HG03432 (cell line): ENCODE data around the gene ATOH1.
A peak's percentile ranks its signal among the peaks of the same experiment; 100 is the strongest.

Source experiments
- ATAC-seq: cut with Tn5 transposase; IDR thresholded peaks from one replicate; pipeline ENCODE4 v1.9.1; 2021; ENCODE audit warnings: mild to moderate bottlenecking, moderate library complexity; ENCODE audit not compliant: unreplicated experiment

Gene ATOH1

DNA sequence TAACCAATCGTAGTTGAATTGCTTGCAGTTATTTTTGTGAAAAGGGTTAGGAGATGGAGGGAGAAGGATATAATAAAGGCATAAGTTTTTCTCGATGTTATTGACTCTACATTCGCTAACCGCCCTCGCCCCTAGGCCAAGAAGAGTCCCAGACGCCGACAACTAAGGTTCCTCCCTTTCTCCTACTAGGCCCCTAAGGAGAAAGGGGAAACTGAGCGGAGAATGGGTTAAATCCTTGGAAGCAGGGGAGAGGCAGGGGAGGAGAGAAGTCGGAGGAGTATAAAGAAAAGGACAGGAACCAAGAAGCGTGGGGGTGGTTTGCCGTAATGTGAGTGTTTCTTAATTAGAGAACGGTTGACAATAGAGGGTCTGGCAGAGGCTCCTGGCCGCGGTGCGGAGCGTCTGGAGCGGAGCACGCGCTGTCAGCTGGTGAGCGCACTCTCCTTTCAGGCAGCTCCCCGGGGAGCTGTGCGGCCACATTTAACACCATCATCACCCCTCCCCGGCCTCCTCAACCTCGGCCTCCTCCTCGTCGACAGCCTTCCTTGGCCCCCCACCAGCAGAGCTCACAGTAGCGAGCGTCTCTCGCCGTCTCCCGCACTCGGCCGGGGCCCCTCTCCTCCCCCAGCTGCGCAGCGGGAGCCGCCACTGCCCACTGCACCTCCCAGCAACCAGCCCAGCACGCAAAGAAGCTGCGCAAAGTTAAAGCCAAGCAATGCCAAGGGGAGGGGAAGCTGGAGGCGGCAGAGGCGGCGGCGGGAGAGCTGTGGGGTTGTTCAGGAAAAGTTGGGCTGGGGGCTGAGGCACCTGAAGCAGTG is 5.9 kb downstream of the ATOH1 start:
- no peak for ATAC-seq

DNA sequence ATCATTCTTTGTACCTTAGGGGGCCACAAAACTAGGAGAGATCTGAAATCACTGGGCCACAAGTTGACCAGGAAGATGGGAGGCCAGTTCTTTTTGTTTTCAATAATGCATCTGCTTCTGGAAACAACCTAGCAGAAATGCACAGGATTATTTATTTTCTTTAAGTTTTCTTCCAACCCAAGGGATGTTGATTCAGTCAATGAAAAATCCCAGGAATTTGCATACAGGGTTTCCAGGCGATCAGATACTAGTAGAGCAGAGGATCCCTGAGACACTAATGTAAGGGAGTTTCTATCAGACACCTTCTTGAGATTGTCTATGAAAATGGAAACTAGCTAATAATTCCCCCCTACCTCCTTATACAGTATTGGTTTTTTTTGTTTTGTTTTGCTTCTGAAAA is 7.4 kb downstream of the ATOH1 start:
- no peak for ATAC-seq

DNA sequence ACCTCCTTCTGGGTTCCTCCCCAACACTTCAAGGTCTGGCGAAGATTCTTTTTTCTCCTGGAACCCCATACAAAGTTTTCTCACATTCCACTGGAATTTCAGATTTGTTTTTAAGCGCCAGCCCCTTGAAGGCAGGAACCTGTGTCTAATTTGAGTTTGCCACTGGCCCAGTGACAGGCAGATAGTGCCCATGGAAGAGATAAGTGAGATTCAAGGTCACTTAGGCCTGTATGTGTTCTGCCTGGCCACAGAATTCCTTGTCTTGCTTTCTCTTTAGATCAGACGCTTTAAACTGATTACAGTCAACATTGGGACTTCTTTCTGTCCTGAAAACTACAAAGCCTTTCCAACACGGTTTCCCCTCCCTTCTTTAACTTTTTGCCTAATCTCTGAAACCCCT is 11.2 kb downstream of the ATOH1 start:
- no peak for ATAC-seq

DNA sequence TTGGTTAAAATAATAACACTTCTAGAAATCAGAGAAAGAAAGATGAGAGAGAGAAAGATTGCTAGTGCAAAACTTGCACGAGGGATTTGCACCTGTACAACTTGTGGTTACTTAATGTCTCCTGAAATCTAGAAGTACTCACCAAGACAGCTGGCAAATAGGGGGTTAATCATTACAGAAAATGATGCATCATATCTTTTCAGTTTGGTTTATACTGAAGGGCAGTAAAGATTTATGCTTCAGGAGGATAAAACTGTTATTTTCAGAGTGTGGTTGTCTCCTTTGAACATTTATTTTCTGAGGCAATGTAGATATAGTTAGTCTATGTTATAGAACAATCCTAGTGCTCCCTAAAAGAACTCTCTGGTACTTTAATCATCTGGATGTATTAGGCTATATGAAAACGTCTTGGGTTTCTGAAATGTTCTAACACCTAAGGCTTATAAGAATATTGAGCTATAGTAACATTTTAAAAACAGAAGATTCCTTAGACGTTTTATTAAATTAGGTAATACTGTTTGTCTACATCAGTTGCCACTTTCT is 13.3 kb downstream of the ATOH1 start:
- ATAC-seq, result peak; percentile 57

DNA sequence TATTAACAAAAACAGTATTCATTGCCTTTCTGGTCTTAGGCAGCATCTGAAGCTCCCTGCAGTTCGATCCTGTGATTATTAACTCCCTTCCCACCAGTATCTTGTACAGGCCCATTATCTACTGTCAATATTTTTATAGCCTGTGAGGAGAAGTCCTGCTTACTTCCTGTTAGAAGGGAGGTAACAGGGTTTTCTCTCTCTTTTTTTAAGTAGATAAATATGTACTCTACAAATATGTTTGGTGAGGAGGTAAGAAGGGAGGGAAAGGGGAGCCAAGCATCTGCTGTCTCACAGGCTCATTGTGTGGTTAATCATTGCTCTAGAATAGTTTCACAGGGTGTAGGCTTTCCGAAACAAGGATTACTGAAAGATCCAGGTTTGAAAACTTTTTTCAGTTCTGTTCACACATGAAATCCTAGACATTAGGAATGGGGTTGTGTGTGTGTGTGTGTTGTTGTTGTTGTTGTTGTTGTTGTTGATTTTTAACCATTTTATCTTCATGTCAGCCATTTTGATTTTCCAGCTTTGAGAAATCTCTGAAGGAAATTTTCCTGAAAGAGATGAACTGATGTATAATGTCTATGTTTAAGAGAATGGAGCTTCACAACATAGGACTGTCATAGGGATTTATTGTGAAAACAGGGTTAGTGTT is 14.2 kb downstream of the ATOH1 start:
- ATAC-seq, result peak; percentile 67

DNA sequence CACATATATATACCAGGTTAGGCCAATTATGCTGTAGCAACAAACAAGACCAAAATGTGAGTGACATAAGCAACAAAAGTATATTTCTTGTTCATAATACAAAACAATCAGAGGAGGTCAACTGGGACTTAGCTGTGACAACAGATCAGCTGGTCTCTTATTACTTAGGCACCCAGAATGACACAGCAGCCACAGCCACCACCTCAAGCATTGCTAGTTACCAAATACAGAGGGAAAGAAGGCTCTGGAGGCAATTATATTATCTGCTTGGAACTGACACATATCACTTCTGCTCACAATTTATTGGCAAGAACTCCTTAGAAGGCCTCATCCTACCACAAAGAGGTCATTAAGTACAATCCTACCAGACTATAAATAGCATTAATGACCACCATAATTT is 15.2 kb downstream of the ATOH1 start:
- no peak for ATAC-seq

DNA sequence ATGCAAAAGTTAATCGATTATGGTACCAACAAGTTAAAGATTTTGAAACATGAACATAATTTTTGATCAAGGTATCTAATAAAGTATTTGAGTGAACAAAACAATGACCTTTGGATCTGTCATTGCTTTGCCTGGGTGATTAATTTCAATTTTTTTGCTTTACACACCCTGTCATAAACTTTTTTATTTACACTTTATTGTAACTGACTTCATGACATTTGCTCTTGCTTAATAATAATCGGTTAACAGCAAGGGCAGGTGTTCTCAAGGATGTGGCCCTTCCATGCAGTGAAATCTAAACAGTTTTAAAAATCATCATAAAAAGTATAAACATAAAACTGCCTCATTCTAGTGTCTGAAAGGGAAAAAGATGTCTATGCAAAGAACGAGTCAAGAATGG is 24.1 kb downstream of the ATOH1 start:
- ATAC-seq, result no peak

DNA sequence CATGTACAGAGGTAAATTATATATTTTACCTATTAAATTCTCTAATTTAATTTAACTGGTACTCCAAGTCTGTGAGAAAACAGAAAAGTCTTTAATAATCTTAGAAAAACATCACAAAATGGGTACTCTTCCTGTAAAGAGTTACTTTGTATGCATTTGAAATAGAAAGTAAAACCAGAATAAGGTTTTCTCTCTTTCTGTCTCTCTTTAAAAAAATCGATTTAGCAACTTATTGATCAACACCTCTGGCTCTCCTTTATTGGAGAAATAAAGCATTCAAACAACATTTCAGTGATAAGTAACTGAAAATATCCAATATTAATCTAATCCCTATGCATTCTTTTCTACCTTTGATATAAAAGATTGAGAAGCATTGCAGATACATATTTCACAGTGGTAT is 27.4 kb downstream of the ATOH1 start:
- peak; percentile 47 for ATAC-seq

DNA sequence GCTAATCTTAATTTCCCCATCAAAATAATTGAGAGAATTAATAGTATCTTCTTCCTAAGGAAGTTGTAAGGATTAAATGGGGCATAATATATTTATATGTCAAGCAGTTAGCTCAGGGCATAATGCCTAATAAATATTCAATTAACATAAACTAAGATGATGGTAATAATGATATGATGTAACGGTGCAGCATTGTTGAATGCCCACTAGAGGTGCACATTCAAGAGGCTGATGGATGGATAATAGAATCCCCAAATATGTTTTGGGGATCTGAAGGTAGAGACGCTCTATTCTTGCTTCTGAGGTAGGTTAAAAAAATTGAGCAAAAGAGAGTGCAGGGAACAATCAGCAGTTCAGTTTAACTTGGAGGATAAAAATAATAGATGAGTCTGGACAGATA is 37.1 kb downstream of the ATOH1 start:
- no peak for ATAC-seq

DNA sequence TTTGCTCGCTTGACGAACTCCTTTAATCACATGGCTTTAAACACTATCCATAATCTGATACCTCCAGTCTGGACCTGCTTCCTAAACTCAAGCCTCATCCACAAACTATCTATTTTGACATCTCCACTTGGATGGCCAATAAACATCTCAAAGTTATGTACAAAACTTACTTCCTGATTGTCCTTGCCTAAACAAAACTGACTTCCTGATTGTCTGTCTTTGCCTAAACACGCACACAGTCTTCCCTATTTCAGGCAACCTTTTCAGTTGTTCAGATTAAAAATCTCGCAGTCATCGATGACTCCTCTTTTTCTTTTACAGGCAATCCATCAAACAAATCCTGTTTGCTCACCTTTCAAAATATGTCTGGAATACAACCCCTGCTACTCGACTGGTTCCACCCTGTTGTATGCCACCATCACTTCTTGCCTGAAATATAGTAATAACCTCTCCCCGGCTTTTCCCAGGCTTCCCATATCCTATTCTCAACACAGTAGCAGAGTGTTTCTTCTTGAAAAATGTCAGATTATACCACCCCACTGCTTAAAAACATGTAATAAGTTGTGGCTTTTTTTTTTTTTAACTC is 39.0 kb downstream of the ATOH1 start:
- ATAC-seq, result no peak

DNA sequence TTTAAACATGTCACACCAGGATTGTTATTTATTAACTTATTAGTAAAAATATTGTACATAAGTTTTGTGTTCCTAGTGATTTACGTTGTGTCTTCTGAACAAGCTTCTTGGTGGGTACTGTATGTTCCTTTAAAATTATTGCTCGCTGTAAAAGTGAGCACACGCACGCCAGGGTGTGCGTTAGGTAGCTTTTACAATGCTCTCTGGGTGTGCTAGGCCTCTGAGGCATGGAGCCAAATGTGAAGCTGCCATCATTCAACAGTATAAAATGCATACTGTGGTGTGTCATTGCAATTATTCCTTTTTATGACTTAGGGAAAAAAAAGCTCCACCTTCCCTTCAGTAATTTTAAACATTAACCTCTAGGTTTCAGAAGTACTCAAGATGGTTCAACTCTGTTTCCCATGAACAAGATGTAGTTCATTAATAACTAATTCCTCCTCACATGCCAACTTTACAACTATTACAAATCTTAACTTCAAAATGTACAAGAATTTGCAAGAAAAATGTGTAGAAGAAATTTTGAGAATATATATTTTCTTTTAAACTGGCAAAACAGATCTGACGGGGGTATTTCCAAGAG is 42.4 kb downstream of the ATOH1 start:
- ATAC-seq, result no peak

DNA sequence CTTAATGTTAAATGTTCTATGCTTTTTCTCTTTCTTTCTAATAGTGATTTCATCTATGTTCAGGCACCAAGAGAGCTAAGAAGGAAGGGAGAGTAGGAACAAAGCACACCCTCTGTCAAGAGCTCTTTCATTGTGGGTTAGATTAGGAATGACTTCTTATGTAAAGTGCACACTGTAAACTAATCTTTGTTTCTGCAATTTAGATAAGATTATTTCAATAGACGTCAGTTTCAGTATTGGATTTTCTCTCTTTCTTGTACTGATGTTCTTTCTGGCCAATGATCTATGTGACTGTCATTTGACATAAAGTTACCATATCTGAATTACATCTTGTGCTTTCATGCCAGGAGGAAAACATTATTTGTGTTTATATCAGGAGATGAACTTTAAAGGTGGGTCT is 48.2 kb downstream of the ATOH1 start:
- ATAC-seq, result no peak

DNA sequence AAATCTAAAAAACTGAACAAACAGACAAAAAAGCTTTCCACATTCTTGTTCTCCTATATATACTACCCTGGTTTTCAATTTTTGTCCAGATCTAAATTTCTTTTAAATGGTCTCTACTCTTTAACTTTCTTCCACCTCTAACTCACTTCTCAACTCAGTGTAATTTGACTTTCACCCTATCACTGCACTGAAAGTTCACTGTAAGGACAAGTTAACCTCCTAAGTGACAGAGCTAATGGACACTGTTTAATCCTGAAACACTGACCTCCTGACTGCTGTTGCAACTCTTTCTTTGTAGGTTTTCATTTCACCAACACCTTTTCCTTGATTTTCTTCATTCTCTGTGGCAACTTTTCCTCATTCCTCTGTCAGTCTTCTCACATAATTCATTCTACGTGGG is 50.0 kb downstream of the ATOH1 start:
- peak; percentile 50 for ATAC-seq

DNA sequence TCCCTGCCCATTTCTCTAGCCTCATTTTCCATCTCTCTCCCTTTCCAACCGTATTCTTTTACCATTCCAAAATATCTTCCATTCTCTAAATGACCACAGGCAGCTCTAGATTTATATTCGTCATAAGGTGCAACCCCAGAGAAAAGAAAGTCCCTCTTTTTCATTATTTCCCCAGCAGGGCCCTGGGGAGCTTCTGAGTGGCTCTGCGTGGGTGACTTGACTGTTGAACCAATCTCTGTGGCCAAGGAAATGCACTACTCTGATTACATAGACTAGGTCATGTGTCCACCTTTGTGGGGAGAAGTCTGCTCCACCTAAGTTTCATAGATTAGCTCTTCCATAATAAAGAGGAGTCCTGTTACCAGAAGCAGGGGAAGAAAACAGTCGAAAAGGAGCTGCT is 51.4 kb downstream of the ATOH1 start:
- ATAC-seq, result peak; percentile 94
